Ectodermal cell (in vitro differentiated cells): ENCODE results near the gene DEGS1.

Experiments
- H3K27ac ChIP-seq: 2 replicates; pipeline ENCODE4 v1.7.0; 2013; ENCODE audit warnings: mild to moderate bottlenecking, low read depth, low read length; ENCODE audit not compliant: insufficient read depth, poor library complexity, severe bottlenecking
- H3K27me3 ChIP-seq: 2 replicates; pipeline ENCODE4 v1.7.0; 2013; ENCODE audit warnings: mild to moderate bottlenecking, low read length; ENCODE audit not compliant: insufficient read depth, control insufficient read depth, poor library complexity, severe bottlenecking
- H3K36me3 ChIP-seq: one replicate; pipeline ENCODE4 v1.7.0; 2013; ENCODE audit warnings: low read length; ENCODE audit not compliant: control insufficient read depth, insufficient read depth
- H3K4me1 ChIP-seq: one replicate; pipeline ENCODE4 v1.7.0; 2013; ENCODE audit warnings: low read length; ENCODE audit not compliant: control insufficient read depth, insufficient read depth
- H3K4me3 ChIP-seq: 2 replicates; pipeline ENCODE4 v1.7.0; 2013; ENCODE audit warnings: low read depth, low read length, control low read depth; ENCODE audit not compliant: insufficient read depth
- H3K9me3 ChIP-seq: 2 replicates; pipeline ENCODE4 v1.7.0; 2013; ENCODE audit warnings: mild to moderate bottlenecking, low read length, moderate library complexity; ENCODE audit not compliant: control insufficient read depth
- WGBS, 2 experiments: methylation state at CpG; one replicate each; pipeline ENCODE4 v1.1.7; 2013; ENCODE audit warnings: missing lambda C conversion rate in 2 of 2; 5-methylcytosine and 5-hydroxymethylcytosine counted together

Gene DEGS1

GRCh38 chr1:224178894-224179293, 4.1 kb upstream of the DEGS1 start:
- Histone ChIP-seq H3K27ac (no peak overlapping the region), H3K4me3 (no peak overlapping the region), H3K9me3 (no peaks in the 10 kb centered on the region), H3K4me1 (peaks cover 3% of the 10 kb centered on the region), H3K27me3 (no peaks in the 10 kb centered on the region), H3K36me3 (no peaks in the 10 kb centered on the region)
- 95 to 97% methylated on average over 5 of the region's 5 CpGs for WGBS, 2 experiments

DNA sequence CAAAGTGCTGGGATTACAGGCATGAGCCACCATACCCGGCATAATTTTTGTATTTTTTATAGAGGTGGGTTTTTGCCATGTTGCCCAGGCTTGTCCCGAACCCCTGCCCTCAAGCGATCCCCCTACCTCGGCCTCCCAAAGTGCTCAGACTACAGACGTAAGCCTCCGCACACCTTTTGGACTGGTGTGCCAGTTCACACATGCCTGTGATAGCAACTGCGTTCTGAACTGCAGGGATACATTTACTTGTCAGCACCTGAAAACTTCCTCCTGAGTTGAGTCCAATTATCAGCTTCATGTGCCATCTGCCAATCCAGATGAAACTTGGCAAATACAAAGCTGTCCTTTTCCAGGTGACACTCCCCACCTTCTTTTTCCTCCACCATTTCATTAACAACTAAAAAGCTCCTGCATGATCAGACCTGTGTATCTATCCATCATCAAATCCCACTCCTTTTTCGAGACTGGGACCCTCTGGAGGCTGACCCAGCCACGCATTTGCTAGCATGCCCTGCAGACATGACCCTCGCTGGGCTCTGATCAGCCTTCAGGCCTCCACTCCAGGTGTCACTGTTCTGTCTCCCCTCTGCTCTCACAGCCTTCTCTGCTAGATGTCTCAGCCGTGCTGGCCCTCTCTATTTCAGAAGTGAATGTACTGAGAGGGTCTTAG, 2.1 kb upstream of the DEGS1 start:
- Histone ChIP-seq H3K36me3 (no peaks in the 10 kb centered on the region), H3K9me3 (no peaks in the 10 kb centered on the region), H3K4me3 (no peak overlapping the region), H3K27me3 (no peaks in the 10 kb centered on the region), H3K4me1 (peaks cover 8% of the 10 kb centered on the region), H3K27ac (no peak overlapping the region)
- WGBS, 2 experiments, result 91 to 93% methylated on average over 11 of the region's 11 CpGs

GRCh38 chr1:224181453-224181810, 1.6 kb upstream of the DEGS1 start:
- Histone ChIP-seq H3K4me3 (no peak overlapping the region), H3K36me3 (no peaks in the 10 kb centered on the region), H3K27me3 (no peaks in the 10 kb centered on the region), H3K9me3 (no peaks in the 10 kb centered on the region), H3K27ac (no peak overlapping the region), H3K4me1 (peaks cover 8% of the 10 kb centered on the region)
- WGBS, 2 experiments, result 91 to 94% methylated on average over 4 of the region's 4 CpGs

DNA sequence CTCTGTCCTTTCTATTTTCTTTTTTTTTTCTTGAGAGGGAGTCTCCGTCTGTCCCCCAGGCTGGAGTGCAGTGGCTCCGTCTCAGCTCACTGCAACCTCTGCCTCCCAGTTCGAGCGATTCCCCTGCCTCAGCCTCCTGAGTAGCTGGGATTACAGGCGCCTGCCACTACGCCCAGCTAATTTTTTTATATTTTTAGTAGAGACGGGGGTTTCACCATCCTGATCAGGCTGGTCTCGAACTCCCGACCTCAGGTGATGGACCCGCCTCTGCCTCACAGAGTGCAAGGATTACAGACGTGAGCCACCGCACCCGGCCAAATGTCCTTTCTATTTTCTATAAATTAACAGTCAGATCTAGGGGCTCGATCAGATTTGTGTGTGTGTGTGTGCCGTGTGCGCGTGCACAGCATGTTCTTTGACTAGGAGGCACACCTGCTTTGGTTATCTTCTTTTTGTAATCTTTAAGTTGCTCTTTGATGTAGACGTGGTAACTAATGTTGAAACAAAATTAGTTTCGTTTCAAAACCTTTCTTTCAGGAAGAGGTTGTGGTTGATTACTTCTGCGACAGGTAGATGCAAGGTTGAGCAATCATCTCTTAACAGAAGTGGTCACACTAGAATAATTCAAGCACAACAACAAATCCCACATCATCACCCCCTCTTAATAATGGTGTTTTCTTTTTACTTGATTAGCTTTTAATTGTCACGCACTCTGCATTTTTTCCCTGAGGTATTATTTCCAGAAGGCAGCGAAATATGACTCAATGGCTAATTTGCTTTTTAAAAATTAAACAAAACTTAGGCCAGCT, 779 bp upstream of the DEGS1 start:
- WGBS, 2 experiments, result 86 to 88% methylated on average over 21 to 22 of the region's 22 CpGs
- no peaks in the 10 kb centered on the region for H3K9me3 ChIP-seq
- H3K36me3 ChIP-seq, result no peaks in the 10 kb centered on the region
- peaks cover 8% of the 10 kb centered on the region for H3K4me1 ChIP-seq
- no peaks in the 10 kb centered on the region for H3K27me3 ChIP-seq
- peak overlapping the region; percentile 79 for H3K27ac ChIP-seq
- H3K4me3 ChIP-seq, result peak overlapping the region; percentile 63

DNA sequence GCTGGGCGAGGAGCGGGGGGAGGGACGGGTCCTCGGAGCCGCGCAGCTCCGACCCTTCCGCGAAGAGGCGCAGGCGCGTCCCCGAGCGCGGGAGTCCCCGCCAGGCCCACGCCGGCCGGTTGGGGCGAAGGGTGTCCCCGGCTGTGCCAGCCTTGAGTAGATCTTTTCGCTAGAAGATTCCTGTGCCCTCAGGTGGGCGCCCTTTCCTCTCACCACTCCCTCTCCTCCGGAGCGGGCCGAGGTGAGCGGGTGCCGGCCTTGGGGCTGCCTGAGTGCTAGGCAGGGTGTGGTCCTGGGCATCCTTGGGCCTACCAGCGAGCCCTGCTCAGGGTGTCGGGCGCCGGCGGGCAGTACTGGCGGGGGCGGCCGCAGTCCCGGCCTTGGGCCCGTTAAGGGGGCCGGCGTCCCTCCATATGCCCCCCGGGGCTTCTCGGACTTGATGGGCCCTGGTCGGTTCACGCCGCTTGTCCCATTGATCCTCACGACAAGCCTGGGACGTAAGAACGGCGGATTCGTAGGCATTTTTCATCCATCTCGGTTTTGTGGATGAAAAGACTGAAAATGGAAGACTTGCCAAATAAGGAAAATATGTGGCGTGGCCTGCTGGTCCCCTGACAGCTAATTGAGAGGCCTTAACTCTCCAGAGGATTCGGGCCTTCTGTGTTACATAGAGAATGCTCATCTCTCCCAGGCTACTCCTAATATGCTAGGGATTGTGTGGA, 712 bp downstream of the DEGS1 start:
- 0 to 1% methylated on average over 53 of the region's 53 CpGs for WGBS, 2 experiments
- peaks cover 8% of the 10 kb centered on the region for H3K4me1 ChIP-seq

GRCh38 chr1:224185208-224185607, 2.2 kb downstream of the DEGS1 start:
- no peak overlapping the region for H3K4me3 ChIP-seq
- H3K36me3 ChIP-seq, result no peaks in the 10 kb centered on the region
- H3K27me3 ChIP-seq, result no peaks in the 10 kb centered on the region
- H3K9me3 ChIP-seq, result no peaks in the 10 kb centered on the region
- no peak overlapping the region for H3K27ac ChIP-seq
- H3K4me1 ChIP-seq, result peaks cover 8% of the 10 kb centered on the region
- 93 to 94% methylated on average over 8 of the region's 8 CpGs for WGBS, 2 experiments

More for the DNA sequence above, 712 bp downstream of the DEGS1 start:
- Histone ChIP-seq H3K27ac (peak overlapping the region; percentile 79), H3K27me3 (no peaks in the 10 kb centered on the region), H3K4me3 (peak overlapping the region; percentile 63), H3K36me3 (no peaks in the 10 kb centered on the region), H3K9me3 (no peaks in the 10 kb centered on the region)

- Histone ChIP-seq H3K27ac (no peak overlapping the region), H3K4me3 (no peak overlapping the region), H3K4me1 (peaks cover 5% of the 10 kb centered on the region), H3K27me3 (no peaks in the 10 kb centered on the region), H3K9me3 (no peaks in the 10 kb centered on the region), H3K36me3 (peaks cover 8% of the 10 kb centered on the region)
- 96% methylated on average over 2 of the region's 2 CpGs for WGBS, 2 experiments
These were observed 5.2 kb downstream of the DEGS1 start for GRCh38 chr1:224188286-224188685.

DNA sequence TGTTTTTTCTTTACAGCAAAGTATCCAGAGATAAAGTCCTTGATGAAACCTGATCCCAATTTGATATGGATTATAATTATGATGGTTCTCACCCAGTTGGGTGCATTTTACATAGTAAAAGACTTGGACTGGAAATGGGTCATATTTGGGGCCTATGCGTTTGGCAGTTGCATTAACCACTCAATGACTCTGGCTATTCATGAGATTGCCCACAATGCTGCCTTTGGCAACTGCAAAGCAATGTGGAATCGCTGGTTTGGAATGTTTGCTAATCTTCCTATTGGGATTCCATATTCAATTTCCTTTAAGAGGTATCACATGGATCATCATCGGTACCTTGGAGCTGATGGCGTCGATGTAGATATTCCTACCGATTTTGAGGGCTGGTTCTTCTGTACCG, 6.5 kb downstream of the DEGS1 start:
- Histone ChIP-seq H3K4me3 (no peak overlapping the region), H3K4me1 (peaks cover 2% of the 10 kb centered on the region), H3K36me3 (peaks cover 11% of the 10 kb centered on the region), H3K27me3 (no peaks in the 10 kb centered on the region), H3K9me3 (no peaks in the 10 kb centered on the region), H3K27ac (no peak overlapping the region)
- 94 to 96% methylated on average over 7 of the region's 7 CpGs for WGBS, 2 experiments

DNA sequence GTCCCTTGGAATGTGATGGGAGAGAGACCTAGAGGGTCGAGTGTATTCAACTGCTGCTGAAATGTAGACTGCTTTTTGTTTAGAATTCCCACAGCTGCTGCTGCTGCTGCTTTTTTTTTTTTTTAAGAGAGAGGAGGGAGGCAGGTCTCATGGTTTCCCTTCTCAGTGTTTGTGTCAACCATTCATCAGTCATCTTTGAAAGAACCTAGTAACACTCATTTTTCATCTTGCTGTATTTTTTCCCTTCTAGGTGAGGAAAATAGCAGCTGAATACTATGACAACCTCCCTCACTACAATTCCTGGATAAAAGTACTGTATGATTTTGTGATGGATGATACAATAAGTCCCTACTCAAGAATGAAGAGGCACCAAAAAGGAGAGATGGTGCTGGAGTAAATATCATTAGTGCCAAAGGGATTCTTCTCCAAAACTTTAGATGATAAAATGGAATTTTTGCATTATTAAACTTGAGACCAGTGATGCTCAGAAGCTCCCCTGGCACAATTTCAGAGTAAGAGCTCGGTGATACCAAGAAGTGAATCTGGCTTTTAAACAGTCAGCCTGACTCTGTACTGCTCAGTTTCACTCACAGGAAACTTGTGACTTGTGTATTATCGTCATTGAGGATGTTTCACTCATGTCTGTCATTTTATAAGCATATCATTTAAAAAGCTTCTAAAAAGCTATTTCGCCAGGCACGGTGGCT, 9.2 kb downstream of the DEGS1 start:
- 84 to 94% methylated on average over 5 of the region's 5 CpGs for WGBS, 2 experiments
- peaks cover 11% of the 10 kb centered on the region for H3K36me3 ChIP-seq
- H3K27me3 ChIP-seq, result no peaks in the 10 kb centered on the region
- H3K4me3 ChIP-seq, result no peak overlapping the region
- no peaks in the 10 kb centered on the region for H3K4me1 ChIP-seq
- H3K9me3 ChIP-seq, result no peaks in the 10 kb centered on the region
- no peak overlapping the region for H3K27ac ChIP-seq
